Stimulated activated CD4-positive, alpha-beta T cell treated with anti-CD3 and anti-CD28 coated beads, Interleukin-4, amount 100 ng/mL, for 24 hours (primary cell): ENCODE data around the gene PMFBP1.

Experiments
- DNase-seq: peaks from one replicate; pipeline ENCODE4 v3.0.0-alpha.2; 2020

Gene PMFBP1, protein sequence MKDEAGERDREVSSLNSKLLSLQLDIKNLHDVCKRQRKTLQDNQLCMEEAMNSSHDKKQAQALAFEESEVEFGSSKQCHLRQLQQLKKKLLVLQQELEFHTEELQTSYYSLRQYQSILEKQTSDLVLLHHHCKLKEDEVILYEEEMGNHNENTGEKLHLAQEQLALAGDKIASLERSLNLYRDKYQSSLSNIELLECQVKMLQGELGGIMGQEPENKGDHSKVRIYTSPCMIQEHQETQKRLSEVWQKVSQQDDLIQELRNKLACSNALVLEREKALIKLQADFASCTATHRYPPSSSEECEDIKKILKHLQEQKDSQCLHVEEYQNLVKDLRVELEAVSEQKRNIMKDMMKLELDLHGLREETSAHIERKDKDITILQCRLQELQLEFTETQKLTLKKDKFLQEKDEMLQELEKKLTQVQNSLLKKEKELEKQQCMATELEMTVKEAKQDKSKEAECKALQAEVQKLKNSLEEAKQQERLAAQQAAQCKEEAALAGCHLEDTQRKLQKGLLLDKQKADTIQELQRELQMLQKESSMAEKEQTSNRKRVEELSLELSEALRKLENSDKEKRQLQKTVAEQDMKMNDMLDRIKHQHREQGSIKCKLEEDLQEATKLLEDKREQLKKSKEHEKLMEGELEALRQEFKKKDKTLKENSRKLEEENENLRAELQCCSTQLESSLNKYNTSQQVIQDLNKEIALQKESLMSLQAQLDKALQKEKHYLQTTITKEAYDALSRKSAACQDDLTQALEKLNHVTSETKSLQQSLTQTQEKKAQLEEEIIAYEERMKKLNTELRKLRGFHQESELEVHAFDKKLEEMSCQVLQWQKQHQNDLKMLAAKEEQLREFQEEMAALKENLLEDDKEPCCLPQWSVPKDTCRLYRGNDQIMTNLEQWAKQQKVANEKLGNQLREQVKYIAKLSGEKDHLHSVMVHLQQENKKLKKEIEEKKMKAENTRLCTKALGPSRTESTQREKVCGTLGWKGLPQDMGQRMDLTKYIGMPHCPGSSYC

GRCh38 chr16:72172105-72173034 lies at the start of gene PMFBP1:
TSS of gene PMFBP1 (minus strand) at chr16:72172155. CDS start at chr16:72171208, 947 bp downstream.
- peak; percentile 8 for DNase-seq

DNA sequence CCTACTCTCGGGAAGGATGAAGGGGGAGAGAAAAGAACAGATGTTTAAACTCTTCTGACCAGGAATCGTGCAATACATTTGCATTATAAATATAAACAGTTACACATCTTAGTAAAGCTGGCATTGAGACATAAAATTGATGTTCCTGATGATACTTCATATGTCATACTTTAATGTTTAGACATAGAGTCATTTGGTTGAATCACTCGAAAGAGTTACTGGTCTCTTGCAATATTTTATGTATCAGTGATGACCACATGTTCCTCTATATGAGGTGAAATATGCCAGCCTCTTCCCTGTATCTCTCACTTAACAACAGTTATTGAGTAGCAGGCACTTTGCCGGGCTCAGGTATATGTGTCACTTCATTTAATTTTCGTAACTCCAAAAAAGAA lies 49.7 kb upstream of the PMFBP1 start:
- no peak for DNase-seq

- no peak for DNase-seq
These were observed 49.1 kb upstream of the PMFBP1 start for GRCh38 chr16:72220875-72221629.

DNA sequence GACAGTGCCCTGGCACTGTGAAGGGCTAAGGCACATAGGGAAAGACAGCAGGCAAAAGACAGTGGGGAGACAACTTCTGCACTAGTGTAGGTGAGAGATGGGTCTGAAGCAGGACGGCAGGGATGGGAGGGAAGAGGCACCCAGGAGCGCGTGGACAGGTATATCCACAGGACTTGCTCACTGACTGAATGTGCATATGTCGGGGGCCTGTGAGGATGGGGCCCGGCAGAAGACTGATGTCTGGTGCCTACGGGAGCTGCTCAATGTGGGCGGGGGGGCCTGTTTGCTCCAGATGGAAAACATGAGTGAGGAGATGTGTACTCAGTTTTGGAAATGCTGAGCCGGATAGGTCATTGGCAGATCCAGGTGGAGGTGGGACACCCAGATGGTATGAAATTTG lies 47.3 kb upstream of the PMFBP1 start:
- DNase-seq, result no peak

DNA sequence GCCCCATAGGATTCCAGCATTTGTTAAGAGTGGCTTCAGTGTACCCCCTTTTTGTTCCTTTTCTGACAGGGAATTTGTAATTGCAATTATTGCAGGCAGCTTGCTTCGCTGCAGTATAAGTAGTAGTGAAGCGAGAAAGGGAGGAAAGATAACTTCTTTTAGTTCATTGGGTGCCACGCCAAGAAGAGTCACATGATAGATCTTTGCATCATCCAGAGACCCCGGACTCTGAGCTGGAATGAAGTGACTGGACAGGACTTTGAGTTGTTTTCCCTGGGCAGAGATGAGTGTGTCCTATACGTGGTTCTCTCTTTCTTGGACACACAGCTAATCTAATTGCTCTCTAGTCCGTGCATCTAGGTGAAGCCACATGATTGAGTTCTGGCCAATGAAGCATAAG lies 44.8 kb upstream of the PMFBP1 start:
- no peak for DNase-seq

DNA sequence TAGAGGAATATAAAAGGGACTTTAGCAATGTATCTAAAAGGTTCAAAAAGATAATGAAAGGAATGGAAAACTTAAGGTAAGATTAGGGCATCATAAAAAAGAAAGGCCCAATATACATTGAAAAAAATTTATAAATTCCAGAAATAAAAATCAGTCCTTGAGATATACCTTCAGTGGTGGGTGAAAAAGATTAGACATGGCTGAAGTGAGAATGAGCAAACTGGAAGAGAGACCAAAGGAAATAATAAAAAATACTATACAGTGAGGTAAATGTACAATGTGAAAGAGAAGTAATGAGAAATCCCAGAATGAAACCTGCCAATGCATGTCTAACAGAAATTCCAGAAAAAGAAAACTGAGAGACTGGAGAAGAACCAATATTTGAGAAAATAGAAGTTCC lies 42.9 kb upstream of the PMFBP1 start:
- DNase-seq, result no peak

DNA sequence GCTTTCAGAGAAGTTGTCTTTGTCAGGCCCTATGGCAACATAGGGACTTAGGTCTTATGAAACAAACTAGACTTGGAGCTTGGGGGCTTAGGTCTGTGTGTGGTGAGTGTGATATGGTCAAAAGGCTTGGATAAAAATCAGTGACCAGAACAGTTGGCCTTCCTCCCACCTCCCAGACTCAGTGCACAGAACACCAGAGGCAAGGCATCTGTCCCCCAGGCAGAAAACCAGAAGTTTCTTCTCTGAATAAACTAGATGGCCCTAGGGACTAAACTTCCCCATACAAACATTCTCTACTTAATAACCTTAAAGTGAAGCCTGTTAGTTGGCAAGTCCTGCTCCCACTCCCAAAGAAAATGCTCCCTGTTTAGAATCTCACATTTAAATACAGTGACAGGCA lies 39.2 kb upstream of the PMFBP1 start:
- no peak for DNase-seq

DNA sequence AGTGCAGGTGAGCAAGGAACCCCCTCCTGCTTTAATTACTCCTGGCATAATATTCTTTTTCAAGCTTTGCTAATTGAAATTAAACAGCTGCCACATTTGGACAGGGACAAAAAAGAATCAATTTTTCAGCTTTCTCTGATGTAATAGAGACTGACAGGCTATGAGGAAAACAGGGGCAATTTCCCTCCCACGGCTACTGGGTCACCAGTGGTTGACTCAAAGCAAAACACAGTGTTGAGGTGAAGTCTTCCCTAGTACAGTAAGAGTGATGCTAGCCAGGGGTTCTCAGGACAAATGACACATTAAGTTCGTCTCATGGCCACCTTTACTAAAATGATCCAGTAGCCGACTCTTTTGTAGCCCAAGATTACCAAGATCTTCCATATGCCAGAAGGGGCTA lies 38.6 kb upstream of the PMFBP1 start:
- no peak for DNase-seq

- no peak for DNase-seq
These were observed 38.1 kb upstream of the PMFBP1 start for GRCh38 chr16:72210072-72210471.

GRCh38 chr16:72206299-72206698 lies 34.3 kb upstream of the PMFBP1 start:
- DNase-seq, result no peak

GRCh38 chr16:72203401-72203800 lies 31.4 kb upstream of the PMFBP1 start:
- no peak for DNase-seq

- no peak for DNase-seq
These were observed 30.1 kb upstream of the PMFBP1 start for GRCh38 chr16:72202014-72202413.

DNA sequence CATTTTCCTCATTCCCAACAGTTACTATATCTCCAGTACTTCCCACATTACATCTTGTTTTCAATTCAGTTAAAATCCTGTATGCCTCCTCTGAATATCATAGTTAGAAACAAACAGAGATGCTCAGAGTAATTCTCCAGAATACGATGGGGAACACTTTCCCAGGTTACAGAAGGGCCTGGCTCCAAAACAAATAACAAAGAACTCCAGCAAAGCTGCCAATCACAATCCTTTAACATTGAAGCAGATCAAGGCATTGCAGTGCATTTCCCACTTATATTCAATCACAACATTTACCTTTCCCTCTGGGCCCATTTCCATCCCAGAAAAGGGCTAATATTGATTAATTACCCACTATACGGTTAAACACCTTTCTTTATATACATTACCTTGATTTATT lies 29.4 kb upstream of the PMFBP1 start:
- DNase-seq, result no peak

DNA sequence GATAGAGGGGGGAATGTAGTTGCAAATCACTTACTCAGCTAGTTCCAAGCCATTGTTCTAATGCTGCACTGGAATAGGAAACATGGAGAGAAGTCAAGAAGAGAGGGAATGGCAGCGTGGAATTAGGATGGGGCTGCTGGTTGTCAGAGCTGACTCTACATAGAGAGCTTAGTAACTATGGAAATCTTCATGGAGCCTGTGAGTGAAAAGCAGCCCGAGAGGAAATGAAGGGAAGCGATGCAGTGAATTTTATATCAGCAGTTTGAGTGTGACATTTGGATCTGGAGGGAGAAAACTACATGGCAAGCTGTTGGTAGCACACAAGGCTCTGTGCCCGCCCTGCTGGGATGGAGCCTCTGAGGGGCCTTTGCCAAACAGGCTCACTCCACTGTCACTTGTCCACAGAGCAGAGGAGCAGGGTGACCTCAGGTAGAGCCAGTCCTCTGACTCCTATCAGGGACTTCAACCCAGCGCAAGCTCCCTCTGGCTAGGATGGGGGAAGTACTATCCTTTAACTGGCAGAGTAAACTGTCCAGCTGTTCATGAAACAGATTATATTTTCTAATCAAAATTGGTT lies 27.9 kb upstream of the PMFBP1 start:
- DNase-seq, result no peak

DNA sequence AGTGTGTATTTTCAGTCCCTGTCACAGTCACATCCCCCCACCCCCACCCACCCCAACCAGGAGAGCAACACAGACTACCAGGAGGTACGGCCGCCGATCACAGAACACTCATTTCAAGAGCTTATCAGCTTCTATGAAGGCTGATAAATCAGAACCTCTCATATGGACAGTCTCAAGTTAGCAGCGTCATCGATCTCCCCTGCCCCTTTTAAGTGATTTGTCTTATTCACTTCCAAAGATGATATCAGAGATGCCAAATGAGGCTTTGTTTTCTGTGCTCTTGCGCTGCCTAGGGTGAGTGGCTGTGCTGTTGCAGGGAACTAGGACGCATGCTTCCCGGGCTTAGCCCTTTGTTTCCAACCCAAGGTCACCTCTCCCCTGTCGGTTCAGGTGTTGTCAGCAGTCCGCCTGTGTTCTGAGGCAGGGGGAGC lies 26.8 kb upstream of the PMFBP1 start:
- DNase-seq, result no peak

- DNase-seq, result no peak
These were observed 26.2 kb upstream of the PMFBP1 start for GRCh38 chr16:72198021-72198711.

GRCh38 chr16:72197545-72197944 lies 25.6 kb upstream of the PMFBP1 start:
- DNase-seq, result no peak

DNA sequence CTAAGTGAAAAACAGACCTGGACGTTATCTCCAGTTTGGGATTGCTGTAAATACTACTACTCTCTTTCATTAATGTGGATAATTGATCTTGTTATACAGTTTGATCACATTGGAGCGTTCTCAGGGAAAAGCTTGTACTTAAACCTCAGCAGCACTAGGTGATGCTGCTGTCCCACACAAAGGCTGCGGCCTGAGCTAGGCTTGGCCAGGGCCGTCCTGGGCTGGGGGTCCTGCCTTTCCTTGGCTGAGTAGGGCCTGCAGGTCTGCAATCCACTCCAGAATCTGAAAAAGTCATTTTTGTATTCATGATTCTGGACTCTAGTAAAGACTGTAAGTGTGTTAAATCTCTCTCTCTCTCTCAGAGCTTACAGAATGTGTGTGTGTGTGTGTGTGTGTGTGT lies 23.7 kb upstream of the PMFBP1 start:
- no peak for DNase-seq

GRCh38 chr16:72191551-72191950 lies 19.6 kb upstream of the PMFBP1 start:
- no peak for DNase-seq

DNA sequence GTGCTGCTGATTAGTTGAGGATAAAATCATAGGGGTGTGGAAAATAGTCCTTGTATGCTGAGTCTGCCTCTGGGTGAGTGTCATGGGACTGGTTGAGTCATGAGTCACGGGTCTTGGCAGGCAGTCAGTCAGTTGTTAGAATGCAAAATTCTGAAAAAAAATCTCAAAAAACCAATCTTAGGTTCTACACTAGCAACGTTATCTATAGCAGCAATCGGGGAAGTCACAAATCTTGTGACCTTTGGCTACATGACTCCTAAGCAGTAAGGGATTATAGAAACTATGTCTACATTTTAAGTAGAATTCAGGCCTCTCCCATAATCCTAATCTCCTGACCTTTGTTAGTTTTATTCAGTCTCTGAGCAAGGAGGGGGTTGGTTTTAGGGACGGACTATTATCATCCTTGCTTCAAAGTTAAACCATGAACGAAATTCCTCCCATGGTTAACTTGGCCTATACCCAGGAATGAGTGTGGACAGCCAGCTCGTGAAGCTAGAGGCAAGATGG lies 18.0 kb upstream of the PMFBP1 start:
- no peak for DNase-seq

DNA sequence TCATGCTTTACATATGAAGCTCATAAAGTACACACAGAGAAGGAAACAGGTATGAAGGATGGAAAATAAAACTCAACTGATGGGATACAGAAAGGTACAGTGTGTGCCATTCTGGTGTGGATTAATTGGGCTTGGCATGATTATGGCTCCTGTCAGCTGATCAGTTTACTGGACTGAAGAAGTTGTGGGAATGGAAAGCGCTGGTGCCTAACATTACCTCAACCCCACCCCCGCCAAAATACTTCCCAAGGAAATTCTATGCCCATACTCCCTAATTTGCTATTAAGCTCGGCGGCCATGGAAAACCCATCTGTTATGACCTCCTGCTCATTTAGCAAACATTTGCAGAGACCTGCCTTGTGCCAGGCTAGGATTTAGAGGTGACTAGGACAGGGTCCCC lies 16.6 kb upstream of the PMFBP1 start:
- no peak for DNase-seq
